ENCODE data around the gene ARHGEF25.

DNA sequence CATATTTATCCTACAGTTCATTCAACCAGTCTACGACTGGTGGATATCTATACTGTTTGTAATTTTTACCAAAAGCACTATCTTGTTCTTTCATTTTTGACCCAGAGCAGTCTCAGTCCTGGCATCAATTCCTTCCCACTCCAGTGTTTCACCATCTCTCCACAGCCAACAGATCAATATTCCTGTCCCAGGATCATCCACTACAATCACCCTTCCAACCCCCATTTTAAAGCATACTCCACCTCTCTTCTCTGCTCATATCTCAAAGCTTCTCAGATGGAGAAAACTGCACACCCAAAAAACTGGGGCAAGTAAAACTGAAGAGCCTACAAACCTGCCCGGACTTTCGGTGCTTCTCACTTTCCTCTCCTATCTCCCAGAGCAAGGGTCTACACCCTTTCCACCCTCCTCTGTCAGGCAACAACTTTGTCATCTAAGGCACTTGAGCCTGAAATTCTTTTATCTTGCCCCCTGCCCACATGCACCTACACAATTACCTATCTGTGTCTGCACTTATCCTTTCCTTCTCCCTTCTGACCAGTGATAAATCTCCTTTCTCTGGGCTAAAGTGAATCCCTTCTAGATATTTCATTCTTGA is 24.3 kb upstream of the ARHGEF25 start:
- TF ChIP-seq, protein P1, sequence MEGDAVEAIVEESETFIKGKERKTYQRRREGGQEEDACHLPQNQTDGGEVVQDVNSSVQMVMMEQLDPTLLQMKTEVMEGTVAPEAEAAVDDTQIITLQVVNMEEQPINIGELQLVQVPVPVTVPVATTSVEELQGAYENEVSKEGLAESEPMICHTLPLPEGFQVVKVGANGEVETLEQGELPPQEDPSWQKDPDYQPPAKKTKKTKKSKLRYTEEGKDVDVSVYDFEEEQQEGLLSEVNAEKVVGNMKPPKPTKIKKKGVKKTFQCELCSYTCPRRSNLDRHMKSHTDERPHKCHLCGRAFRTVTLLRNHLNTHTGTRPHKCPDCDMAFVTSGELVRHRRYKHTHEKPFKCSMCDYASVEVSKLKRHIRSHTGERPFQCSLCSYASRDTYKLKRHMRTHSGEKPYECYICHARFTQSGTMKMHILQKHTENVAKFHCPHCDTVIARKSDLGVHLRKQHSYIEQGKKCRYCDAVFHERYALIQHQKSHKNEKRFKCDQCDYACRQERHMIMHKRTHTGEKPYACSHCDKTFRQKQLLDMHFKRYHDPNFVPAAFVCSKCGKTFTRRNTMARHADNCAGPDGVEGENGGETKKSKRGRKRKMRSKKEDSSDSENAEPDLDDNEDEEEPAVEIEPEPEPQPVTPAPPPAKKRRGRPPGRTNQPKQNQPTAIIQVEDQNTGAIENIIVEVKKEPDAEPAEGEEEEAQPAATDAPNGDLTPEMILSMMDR (IDR thresholded peaks at IDR 0.05), result no peak
- TF ChIP-seq EP300 (IDR thresholded peaks at IDR 0.05) (no peak), POLR2AphosphoS5 (IDR thresholded peaks at IDR 0.05) (no peak), POLR2A (IDR thresholded peaks at IDR 0.05) (no peak)

All from upper lobe of left lung (tissue), 4 donors.